Measurements from ENCODE around the gene RGS3.

GRCh38 chr9:113472199-113472598 is 8.7 kb downstream of the RGS3 start:
- no peak for TF ChIP-seq CTCF (conservative IDR thresholded peaks at IDR 0.05)
- TF ChIP-seq ZFX (IDR thresholded peaks at IDR 0.05) = no peak
